Measurements from ENCODE around the gene GBE1.

The GBE1 gene

DNA sequence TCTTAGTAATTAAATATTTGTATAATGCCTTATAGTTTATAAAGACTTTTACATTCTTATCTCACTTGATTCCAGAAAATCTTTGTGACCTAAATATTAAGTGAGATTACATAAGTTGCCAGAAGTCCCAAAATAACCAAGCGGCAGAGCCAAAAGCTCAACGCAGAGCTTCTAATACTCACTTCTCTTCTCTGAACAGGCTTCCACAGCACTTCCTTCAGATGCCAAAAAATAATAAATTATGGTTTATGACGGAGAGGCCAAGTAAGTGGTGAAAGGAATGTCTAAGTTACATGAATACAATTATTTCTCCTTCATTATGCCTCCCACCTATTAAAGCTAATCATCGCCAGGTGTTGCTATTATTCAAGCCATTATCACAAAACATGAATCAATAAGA, 110.3 kb downstream of the GBE1 start:
- H3K36me3 ChIP-seq (ENCODE audit: control insufficient read depth in 2 of 2, insufficient read depth in 1 of 2, low read length in 2 of 2) = no peaks in the 10 kb centered on the region
- ChIA-PET POLR2A (no interaction called here), CTCF (no interaction called here)
- no peak overlapping the region for H3K27ac ChIP-seq (ENCODE audit: extremely low read depth, low read depth, low read length)
- no peak overlapping the region for H3K4me3 ChIP-seq (ENCODE audit: low read depth, low read length)
- H3K9me3 ChIP-seq (ENCODE audit: control insufficient read depth, insufficient read depth, low read depth, low read length) = no peaks in the 10 kb centered on the region
- no peaks in the 10 kb centered on the region for H3K4me1 ChIP-seq (ENCODE audit: control insufficient read depth, insufficient read depth, low read length)
- no peak for TF ChIP-seq ZNF169 (tag by site-specific recombination; IDR thresholded peaks at IDR 0.05)
- no peak for TF ChIP-seq ZNF596 (tag by site-specific recombination; IDR thresholded peaks at IDR 0.05)
- TF ChIP-seq ZSCAN4 (tag by site-specific recombination; IDR thresholded peaks at IDR 0.05) = no peak
- TF ChIP-seq, protein P1, sequence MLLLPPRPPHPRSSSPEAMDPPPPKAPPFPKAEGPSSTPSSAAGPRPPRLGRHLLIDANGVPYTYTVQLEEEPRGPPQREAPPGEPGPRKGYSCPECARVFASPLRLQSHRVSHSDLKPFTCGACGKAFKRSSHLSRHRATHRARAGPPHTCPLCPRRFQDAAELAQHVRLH (tag by site-specific recombination; IDR thresholded peaks at IDR 0.05) = no peak
- no peak for TF ChIP-seq ZNF341 (tag by site-specific recombination; IDR thresholded peaks at IDR 0.05; ENCODE audit: low read depth)
- no peak for TF ChIP-seq CTCF (tag by site-specific recombination; IDR thresholded peaks at IDR 0.05)
- no peak for TF ChIP-seq ZNF48 (tag by site-specific recombination; IDR thresholded peaks at IDR 0.05)
- TF ChIP-seq, protein P2, sequence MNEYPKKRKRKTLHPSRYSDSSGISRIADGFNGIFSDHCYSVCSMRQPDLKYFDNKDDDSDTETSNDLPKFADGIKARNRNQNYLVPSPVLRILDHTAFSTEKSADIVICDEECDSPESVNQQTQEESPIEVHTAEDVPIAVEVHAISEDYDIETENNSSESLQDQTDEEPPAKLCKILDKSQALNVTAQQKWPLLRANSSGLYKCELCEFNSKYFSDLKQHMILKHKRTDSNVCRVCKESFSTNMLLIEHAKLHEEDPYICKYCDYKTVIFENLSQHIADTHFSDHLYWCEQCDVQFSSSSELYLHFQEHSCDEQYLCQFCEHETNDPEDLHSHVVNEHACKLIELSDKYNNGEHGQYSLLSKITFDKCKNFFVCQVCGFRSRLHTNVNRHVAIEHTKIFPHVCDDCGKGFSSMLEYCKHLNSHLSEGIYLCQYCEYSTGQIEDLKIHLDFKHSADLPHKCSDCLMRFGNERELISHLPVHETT (tag by site-specific recombination; IDR thresholded peaks at IDR 0.05) = no peak
- no peak for TF ChIP-seq GLIS1 (tag by site-specific recombination; IDR thresholded peaks at IDR 0.05)
- no peak for TF ChIP-seq ZNF707 (tag by site-specific recombination; IDR thresholded peaks at IDR 0.05)
- no peak for TF ChIP-seq ZIC2 (tag by site-specific recombination; IDR thresholded peaks at IDR 0.05)
- no peak for TF ChIP-seq ZNF221 (tag by site-specific recombination; IDR thresholded peaks at IDR 0.05; ENCODE audit: borderline replicate concordance)

DNA sequence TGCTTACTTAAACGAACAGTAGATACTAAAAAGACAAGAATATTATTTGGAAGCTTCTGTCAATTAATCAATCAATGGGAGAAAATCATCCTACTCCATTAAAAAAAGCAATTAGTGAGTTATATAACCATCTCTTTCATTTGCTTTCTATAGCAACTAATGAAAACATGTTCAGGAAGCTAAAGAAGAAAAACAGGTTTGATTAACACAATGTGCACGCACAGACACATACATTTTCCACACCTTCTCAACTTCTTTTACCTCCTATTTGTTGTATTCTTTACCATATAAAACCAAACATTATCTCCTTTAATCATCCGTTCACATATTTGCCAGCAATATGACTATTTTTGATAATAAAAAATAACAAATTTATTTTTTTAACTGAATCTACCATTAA, 111.3 kb downstream of the GBE1 start:
- CTCF ChIA-PET = interaction anchor here (0.6 to 0.7 kb wide), 2 partner anchors 23 to 135 kb away, joined by 3 to 4 read pairs; no protein-coding TSS in a partner anchor
- Histone ChIP-seq H3K36me3 (ENCODE audit: control insufficient read depth in 2 of 2, insufficient read depth in 1 of 2, low read length in 2 of 2) (no peaks in the 10 kb centered on the region), H3K9me3 (ENCODE audit: control insufficient read depth, insufficient read depth, low read depth, low read length) (no peaks in the 10 kb centered on the region), H3K27ac (ENCODE audit: extremely low read depth, low read depth, low read length) (no peak overlapping the region), H3K4me3 (ENCODE audit: low read depth, low read length) (no peak overlapping the region), H3K4me1 (ENCODE audit: control insufficient read depth, insufficient read depth, low read length) (no peaks in the 10 kb centered on the region)
- POLR2A ChIA-PET = no interaction called here
- TF ChIP-seq ZNF280D (tag by site-specific recombination; IDR thresholded peaks at IDR 0.05) (no peak), ZNF138 (tag by site-specific recombination; IDR thresholded peaks at IDR 0.05; ENCODE audit: borderline replicate concordance) (no peak), KLF7 (tag by site-specific recombination; IDR thresholded peaks at IDR 0.05; ENCODE audit: borderline replicate concordance) (no peak), ZNF830 (tag by site-specific recombination; IDR thresholded peaks at IDR 0.05; ENCODE audit: low read depth) (no peak), ELK4 (IDR thresholded peaks at IDR 0.05; ENCODE audit: borderline replicate concordance, low read depth, low read length) (no peak), HOXC10 (CRISPR knock-in tag; IDR thresholded peaks at IDR 0.05) (no peak), WT1 (tag by site-specific recombination; IDR thresholded peaks at IDR 0.05) (no peak), ZFP3 (tag by site-specific recombination; IDR thresholded peaks at IDR 0.05; ENCODE audit: low read depth) (no peak), ZBTB1 (tag by site-specific recombination; IDR thresholded peaks at IDR 0.05) (no peak), ZNF792 (tag by site-specific recombination; IDR thresholded peaks at IDR 0.05) (no peak)
- TF ChIP-seq, protein P3, sequence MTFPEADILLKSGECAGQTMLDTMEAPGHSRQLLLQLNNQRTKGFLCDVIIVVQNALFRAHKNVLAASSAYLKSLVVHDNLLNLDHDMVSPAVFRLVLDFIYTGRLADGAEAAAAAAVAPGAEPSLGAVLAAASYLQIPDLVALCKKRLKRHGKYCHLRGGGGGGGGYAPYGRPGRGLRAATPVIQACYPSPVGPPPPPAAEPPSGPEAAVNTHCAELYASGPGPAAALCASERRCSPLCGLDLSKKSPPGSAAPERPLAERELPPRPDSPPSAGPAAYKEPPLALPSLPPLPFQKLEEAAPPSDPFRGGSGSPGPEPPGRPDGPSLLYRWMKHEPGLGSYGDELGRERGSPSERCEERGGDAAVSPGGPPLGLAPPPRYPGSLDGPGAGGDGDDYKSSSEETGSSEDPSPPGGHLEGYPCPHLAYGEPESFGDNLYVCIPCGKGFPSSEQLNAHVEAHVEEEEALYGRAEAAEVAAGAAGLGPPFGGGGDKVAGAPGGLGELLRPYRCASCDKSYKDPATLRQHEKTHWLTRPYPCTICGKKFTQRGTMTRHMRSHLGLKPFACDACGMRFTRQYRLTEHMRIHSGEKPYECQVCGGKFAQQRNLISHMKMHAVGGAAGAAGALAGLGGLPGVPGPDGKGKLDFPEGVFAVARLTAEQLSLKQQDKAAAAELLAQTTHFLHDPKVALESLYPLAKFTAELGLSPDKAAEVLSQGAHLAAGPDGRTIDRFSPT (tag by site-specific recombination; IDR thresholded peaks at IDR 0.05) = no peak
- TF ChIP-seq, protein P4, sequence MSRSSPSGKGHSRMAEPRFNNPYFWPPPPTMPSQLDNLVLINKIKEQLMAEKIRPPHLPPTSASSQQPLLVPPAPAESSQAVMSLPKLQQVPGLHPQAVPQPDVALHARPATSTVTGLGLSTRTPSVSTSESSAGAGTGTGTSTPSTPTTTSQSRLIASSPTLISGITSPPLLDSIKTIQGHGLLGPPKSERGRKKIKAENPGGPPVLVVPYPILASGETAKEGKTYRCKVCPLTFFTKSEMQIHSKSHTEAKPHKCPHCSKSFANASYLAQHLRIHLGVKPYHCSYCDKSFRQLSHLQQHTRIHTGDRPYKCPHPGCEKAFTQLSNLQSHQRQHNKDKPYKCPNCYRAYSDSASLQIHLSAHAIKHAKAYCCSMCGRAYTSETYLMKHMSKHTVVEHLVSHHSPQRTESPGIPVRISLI (tag by site-specific recombination; IDR thresholded peaks at IDR 0.05) = no peak
